ENCODE data around the gene TAF7.
A peak's percentile ranks its signal among the peaks of the same experiment; 100 is the strongest.
"Not testable (repeated sequence)": the region's sequence is repeated elsewhere in the genome, so short reads cannot be mapped to it uniquely, and the experiment has no call there.

Gene TAF7

DNA sequence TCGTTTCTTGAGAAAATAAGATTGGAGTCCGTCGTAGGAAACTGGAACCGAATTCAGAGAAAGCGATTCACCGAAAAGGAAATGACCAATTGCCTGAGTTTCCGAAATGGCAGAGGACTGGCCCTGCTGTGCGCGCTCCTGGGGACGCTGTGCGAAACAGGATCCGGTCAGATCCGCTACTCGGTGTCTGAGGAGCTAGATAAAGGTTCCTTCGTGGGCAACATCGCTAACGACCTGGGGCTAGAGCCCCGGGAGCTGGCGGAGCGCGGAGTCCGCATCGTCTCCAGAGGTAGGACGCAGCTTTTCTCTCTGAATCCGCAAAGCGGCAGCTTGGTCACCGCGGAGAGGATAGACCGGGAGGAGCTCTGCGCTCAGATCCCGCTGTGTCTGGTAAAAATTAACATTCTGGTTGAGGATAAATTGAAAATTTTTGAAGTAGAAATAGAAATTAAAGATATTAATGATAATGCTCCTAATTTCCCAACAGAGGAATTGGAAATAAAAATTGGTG, 23.4 kb upstream of the TAF7 start:
- TF ChIP-seq, protein P1, sequence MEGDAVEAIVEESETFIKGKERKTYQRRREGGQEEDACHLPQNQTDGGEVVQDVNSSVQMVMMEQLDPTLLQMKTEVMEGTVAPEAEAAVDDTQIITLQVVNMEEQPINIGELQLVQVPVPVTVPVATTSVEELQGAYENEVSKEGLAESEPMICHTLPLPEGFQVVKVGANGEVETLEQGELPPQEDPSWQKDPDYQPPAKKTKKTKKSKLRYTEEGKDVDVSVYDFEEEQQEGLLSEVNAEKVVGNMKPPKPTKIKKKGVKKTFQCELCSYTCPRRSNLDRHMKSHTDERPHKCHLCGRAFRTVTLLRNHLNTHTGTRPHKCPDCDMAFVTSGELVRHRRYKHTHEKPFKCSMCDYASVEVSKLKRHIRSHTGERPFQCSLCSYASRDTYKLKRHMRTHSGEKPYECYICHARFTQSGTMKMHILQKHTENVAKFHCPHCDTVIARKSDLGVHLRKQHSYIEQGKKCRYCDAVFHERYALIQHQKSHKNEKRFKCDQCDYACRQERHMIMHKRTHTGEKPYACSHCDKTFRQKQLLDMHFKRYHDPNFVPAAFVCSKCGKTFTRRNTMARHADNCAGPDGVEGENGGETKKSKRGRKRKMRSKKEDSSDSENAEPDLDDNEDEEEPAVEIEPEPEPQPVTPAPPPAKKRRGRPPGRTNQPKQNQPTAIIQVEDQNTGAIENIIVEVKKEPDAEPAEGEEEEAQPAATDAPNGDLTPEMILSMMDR (conservative IDR thresholded peaks at IDR 0.05) = no peak

DNA sequence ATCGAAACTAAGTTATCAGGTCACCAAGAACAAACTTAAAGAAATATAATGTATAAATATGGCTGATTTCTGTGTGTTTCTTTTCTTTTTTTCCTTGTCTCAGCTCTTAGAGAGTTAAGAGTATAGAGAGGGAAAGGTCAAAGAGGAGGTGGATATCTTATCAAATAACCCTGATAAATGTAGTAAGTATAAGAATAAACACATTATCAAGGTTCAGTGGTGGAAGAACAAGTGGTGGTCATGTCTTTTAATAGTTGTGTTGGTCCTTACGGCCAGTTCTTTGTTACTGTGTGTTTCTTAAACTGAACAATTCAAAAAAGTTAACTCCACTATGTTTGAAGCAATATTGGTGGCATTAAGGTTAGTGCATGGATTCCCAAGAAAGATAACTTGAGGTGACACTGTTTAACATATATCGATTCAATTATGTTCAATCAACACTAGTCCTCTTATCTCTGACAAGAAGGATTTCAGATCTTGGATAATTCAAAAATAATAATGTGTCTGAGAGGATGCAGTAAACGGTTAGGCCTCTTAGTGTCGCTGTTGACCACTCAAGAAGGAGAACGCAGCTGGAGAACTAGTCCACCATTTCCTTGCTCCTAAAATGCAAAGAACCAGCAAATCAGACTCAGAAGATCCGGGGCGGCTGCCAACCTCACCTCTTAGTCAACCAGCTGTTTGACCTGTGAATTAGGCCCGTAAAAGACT, 22.8 kb upstream of the TAF7 start, which contains the start of gene PCDHGA3:
TSS of gene PCDHGA3 (plus strand) at position 588 of the 711 bp plus-strand sequence. CDS start 205 bp downstream, outside the sequence.
- TF ChIP-seq, protein P1 (conservative IDR thresholded peaks at IDR 0.05) = no peak; the same call in 1 of the 2 replicates
- no peak within 1 kb of the TSS for H3K27ac ChIP-seq

More for the DNA sequence above, 23.4 kb upstream of the TAF7 start:
- H3K27ac ChIP-seq = no peak overlapping the region

DNA sequence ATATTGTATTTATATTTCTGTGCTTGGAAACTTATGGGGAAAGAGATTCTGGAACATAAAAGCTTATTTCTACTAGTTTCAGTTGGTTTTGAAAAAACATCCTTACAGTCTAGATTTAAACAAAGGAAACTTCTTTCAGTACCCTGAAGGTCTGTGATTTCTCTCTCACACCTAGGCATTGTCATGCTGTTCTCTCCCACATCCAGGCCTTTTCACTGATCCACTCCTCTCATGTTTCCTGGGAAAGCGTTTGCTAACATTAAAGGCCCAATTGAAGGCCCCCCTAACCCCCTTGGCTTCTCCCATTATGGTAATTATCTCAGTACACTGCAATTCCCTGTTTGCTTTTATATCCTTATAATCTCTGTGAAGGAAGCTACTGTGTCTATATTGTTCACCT, 22.2 kb upstream of the TAF7 start:
- TF ChIP-seq, protein P1 (conservative IDR thresholded peaks at IDR 0.05) = no peak
- H3K27ac ChIP-seq = no peak overlapping the region

DNA sequence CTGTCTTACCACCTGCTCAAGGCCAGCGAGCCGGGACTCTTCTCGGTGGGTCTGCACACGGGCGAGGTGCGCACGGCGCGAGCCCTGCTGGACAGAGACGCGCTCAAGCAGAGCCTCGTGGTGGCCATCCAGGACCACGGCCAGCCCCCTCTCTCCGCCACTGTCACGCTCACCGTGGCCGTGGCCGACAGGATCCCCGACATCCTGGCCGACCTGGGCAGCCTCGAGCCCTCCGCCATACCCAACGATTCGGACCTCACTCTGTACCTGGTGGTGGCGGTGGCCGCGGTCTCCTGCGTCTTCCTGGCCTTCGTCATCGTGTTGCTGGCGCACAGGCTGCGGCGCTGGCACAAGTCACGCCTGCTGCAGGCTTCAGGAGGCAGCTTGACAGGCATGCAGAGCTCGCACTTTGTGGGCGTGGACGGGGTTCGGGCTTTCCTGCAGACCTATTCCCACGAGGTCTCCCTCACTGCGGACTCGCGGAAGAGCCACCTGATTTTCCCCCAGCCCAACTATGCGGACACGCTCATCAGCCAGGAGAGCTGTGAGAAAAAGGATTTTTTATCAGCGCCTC, 20.3 kb upstream of the TAF7 start:
- not testable (repeated sequence) for H3K27ac ChIP-seq

DNA sequence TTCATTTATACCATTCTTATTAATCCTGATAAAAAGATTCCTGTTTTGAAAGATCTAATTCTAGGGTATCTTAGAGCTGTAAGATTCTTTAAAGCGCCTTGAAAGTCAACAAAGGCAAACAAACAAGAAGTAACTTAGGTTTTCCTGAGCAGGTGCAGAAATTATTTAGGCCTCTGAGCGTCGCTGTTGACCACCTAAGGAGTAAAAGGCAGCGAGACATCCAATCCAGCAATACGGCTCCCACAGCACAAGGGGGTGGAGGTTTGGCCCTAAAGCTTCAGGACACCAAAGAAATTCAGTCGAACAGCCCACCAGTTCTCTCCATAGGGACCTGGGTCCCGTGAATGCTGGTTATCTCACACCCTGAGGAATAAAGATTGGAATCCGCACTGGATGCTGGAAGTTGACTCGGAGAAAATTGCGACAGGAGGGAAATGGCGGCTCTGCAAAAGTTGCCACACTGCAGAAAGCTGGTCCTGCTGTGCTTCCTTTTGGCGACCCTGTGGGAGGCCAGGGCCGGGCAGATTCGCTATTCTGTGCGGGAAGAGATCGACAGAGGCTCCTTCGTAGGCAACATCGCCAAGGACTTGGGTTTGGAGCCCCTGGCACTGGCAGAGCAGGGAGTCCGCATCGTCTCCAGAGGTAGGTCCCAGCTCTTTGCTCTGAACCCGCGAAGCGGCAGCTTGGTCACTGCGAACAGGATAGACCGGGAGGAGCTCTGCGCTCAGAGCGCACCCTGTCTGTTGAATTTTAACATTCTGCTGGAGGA, 18.1 kb upstream of the TAF7 start, which contains the start of gene PCDHGA2:
TSS of gene PCDHGA2 (plus strand) at position 223 of the 769 bp plus-strand sequence.
- peak within 1 kb of the TSS; percentile 11; the same call in 1 of the 2 replicates for H3K27ac ChIP-seq
- TF ChIP-seq, protein P1 (conservative IDR thresholded peaks at IDR 0.05) = peak; percentile 75

DNA sequence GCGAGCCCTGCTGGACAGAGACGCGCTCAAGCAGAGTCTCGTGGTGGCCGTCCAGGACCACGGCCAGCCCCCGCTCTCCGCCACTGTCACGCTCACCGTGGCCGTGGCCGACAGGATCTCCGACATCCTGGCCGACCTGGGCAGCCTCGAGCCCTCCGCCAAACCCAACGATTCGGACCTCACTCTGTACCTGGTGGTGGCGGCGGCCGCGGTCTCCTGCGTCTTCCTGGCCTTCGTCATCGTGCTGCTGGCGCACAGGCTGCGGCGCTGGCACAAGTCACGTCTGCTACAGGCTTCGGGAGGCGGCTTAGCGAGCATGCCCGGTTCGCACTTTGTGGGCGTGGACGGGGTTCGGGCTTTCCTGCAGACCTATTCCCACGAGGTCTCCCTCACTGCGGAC, 12.0 kb upstream of the TAF7 start:
- not testable (repeated sequence) for H3K27ac ChIP-seq

DNA sequence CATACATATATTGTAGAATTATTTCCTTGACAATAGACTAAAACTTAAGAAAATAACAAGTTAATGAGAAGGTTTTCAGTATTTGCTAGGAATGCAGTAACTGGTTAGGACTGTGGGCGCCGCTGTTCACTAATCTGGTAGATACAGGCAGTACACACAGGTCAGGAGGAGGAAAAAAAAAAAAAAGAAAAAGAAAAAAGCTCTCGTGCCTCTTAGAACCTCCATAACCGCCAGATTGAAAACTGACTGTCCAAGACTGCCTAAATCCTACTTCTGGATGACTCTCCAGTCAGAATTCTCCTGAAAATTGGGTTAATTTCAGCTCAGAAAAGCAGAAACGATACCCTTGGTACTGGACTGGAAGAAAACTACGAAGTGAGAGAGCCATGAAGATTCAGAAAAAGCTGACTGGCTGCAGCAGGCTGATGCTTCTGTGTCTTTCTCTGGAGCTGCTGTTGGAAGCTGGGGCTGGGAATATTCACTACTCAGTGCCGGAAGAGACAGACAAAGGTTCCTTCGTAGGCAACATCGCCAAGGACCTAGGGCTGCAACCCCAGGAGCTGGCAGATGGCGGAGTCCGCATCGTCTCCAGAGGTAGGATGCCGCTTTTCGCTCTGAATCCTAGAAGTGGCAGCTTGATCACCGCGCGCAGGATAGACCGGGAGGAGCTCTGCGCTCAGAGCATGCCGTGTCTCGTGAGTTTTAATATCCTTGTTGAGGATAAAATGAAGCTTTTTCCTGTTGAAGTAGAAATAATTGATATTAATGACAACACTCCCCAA, 9.9 kb upstream of the TAF7 start, which contains the start of gene PCDHGA1:
TSS of gene PCDHGA1 (plus strand) at position 216 of the 782 bp plus-strand sequence.
- TF ChIP-seq, protein P1 (conservative IDR thresholded peaks at IDR 0.05) = peak; percentile 81
- peak within 1 kb of the TSS; percentile 26; the same call in 1 of the 2 replicates for H3K27ac ChIP-seq

All from VCaP (cell line).